ENCODE measurements around the gene MYO5B.
"Not testable (repeated sequence)": the region's sequence is repeated elsewhere in the genome, so short reads cannot be mapped to it uniquely, and the experiment has no call there.

The MYO5B gene

GRCh38 chr18:49910019-49910418 is 284.9 kb downstream of the MYO5B start:
- no peak for DNase-seq

GRCh38 chr18:49907346-49907929 is 287.5 kb downstream of the MYO5B start:
- DNase-seq = no peak

- no peak for DNase-seq
Measured at GRCh38 chr18:49905771-49906170, 289.2 kb downstream of the MYO5B start.

- no peak for DNase-seq
Measured at GRCh38 chr18:49904871-49905555, 289.9 kb downstream of the MYO5B start.

GRCh38 chr18:49901862-49902340 is 293.0 kb downstream of the MYO5B start:
- DNase-seq = no peak

GRCh38 chr18:49899657-49900330 is 295.2 kb downstream of the MYO5B start:
- no peak for DNase-seq

- peak; percentile 51 for DNase-seq
Measured at GRCh38 chr18:49898421-49898820, 296.5 kb downstream of the MYO5B start.

- no peak for DNase-seq
Measured at GRCh38 chr18:49894517-49895226, 300.3 kb downstream of the MYO5B start.

- no peak for DNase-seq
Measured at GRCh38 chr18:49893036-49893435, 301.9 kb downstream of the MYO5B start.

- no peak for DNase-seq
Measured at GRCh38 chr18:49892148-49892924, 302.6 kb downstream of the MYO5B start.

GRCh38 chr18:49890041-49890440 is 304.9 kb downstream of the MYO5B start:
- no peak for DNase-seq

GRCh38 chr18:49889552-49889951 is 305.4 kb downstream of the MYO5B start:
- not testable (repeated sequence) for DNase-seq

GRCh38 chr18:49886891-49887764 is 307.8 kb downstream of the MYO5B start:
- no peak for DNase-seq

GRCh38 chr18:49884959-49885358 is 310.0 kb downstream of the MYO5B start:
- DNase-seq = no peak

- DNase-seq = no peak
Measured at GRCh38 chr18:49884465-49884864, 310.5 kb downstream of the MYO5B start.

- no peak for DNase-seq
Measured at GRCh38 chr18:49880661-49881060, 314.3 kb downstream of the MYO5B start.

- no peak for DNase-seq
Measured at GRCh38 chr18:49879271-49879580, 315.7 kb downstream of the MYO5B start.

- no peak for DNase-seq
Measured at GRCh38 chr18:49878567-49879270, 316.2 kb downstream of the MYO5B start.

GRCh38 chr18:49878015-49878414 is 316.9 kb downstream of the MYO5B start:
- DNase-seq = no peak

- no peak for DNase-seq
Measured at GRCh38 chr18:49876536-49876935, 318.4 kb downstream of the MYO5B start.

- no peak for DNase-seq
Measured at GRCh38 chr18:49875783-49876182, 319.2 kb downstream of the MYO5B start.

Measured in stimulated activated CD4-positive, alpha-beta T cell treated with anti-CD3 and anti-CD28 coated beads, Interleukin-4, amount 100 ng/mL, for 24 hours (primary cell).